SU-DHL-6 (cell line): ENCODE measurements around the gene OR5AU1.

Experiments
- H2AFZ ChIP-seq: fragments of 200-600 bp; sonication (generic); 2 replicates; pipeline ENCODE4 v1.6.1; 2014; ENCODE audit warnings: low read depth, mild to moderate bottlenecking, moderate library complexity, mixed read lengths, antibody characterized with exemption, low read length; ENCODE audit not compliant: severe bottlenecking
- H3F3A ChIP-seq: fragments of 200-600 bp; shearing (Covaris generic); 2 replicates; pipeline ENCODE4 v1.6.0; 2016; ENCODE audit warnings: antibody characterized with exemption, mild to moderate bottlenecking; ENCODE audit not compliant: insufficient read depth
- H3K27ac ChIP-seq: fragments of 200-600 bp; sonication (generic); 2 replicates; pipeline ENCODE4 v1.5.1; 2016; ENCODE audit warnings: low read depth, mild to moderate bottlenecking, low read length, moderate library complexity, mixed read lengths
- H3K27me3 ChIP-seq: fragments of 200-600 bp; sonication (generic), shearing (Covaris generic); 2 replicates; pipeline ENCODE4 v1.6.0; 2014; ENCODE audit warnings: mild to moderate bottlenecking, low read length
- H3K36me3 ChIP-seq: fragments of 200-600 bp; sonication (generic); 2 replicates; pipeline ENCODE4 v1.6.1; 2014; ENCODE audit warnings: mild to moderate bottlenecking, low read length, mixed read lengths
- H3K4me2 ChIP-seq: fragments of 300-600, 200-600 bp; shearing (Covaris generic), sonication (generic); 2 replicates; pipeline ENCODE4 v1.6.0; 2014; ENCODE audit warnings: low read length, low read depth, mild to moderate bottlenecking; ENCODE audit not compliant: poor library complexity, severe bottlenecking
- H3K4me3 ChIP-seq: fragments of 200-600 bp; sonication (generic); 2 replicates; pipeline ENCODE4 v1.5.1; 2014; ENCODE audit warnings: antibody characterized with exemption, low read length, mild to moderate bottlenecking, mixed read lengths; ENCODE audit not compliant: insufficient read depth, poor library complexity, severe bottlenecking
- H3K79me2 ChIP-seq: fragments of 200-600 bp; sonication (generic); 2 replicates; pipeline ENCODE4 v1.6.1; 2014; ENCODE audit warnings: mild to moderate bottlenecking, low read length, moderate library complexity; ENCODE audit not compliant: insufficient read depth
- H3K9ac ChIP-seq: fragments of 200-600 bp; sonication (generic); 2 replicates; pipeline ENCODE4 v1.7.0; 2014; ENCODE audit warnings: mild to moderate bottlenecking, low read length
- H3K9me2 ChIP-seq: fragments of 200-600 bp; sonication (generic); replicated peaks from 2 replicates; pipeline ENCODE4 v1.6.1; 2014; ENCODE audit warnings: low read length; ENCODE audit not compliant: insufficient read depth
- H3K9me3 ChIP-seq: fragments of 200-600 bp; sonication (generic); 2 replicates; pipeline ENCODE4 v1.6.1; 2014; ENCODE audit warnings: low read length, mixed read lengths; ENCODE audit not compliant: insufficient read depth
- H4K20me1 ChIP-seq: fragments of 200-600 bp; sonication (generic); 2 replicates; pipeline ENCODE4 v1.6.1; 2014; ENCODE audit warnings: low read depth, mild to moderate bottlenecking, antibody characterized with exemption, low read length, moderate library complexity, mixed read lengths
- EZH2phosphoT487 ChIP-seq: fragments of 200-600 bp; sonication (generic), shearing (Covaris generic); conservative IDR thresholded peaks from 2 replicates; pipeline ENCODE4 v1.6.1; 2018; ENCODE audit warnings: mild to moderate bottlenecking, antibody characterized with exemption, low read length, moderate library complexity, mixed read lengths
- TF ChIP-seq, protein P1 (sequence below): fragments of 200-600 bp; sonication (generic); IDR thresholded peaks from one replicate; pipeline ENCODE4 v1.5.1; 2017; ENCODE audit warnings: antibody characterized with exemption, mild to moderate bottlenecking, low read length, moderate library complexity; ENCODE audit not compliant: insufficient read depth, poor library complexity, severe bottlenecking

The OR5AU1 gene

DNA sequence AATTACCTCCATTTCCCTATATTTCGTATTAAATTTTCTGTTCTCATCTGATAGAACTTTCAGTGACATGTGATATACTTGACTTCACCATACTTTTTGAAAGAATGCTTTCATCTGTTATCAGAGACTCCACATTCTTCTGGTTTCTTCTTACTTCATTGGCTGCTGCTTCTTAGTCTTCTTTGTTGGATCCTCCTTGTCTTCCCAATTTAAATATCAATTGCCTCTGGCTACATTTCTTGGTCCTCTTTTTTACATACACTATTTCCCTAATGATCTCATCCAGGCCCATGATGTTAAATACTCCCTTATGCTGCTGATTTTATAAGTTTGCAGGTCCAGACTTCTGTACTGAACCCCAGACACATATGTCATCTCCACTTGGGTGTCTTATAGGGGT lies 22.0 kb downstream of the OR5AU1 start:
- no peak for TF ChIP-seq EZH2phosphoT487
- TF ChIP-seq, protein P1, sequence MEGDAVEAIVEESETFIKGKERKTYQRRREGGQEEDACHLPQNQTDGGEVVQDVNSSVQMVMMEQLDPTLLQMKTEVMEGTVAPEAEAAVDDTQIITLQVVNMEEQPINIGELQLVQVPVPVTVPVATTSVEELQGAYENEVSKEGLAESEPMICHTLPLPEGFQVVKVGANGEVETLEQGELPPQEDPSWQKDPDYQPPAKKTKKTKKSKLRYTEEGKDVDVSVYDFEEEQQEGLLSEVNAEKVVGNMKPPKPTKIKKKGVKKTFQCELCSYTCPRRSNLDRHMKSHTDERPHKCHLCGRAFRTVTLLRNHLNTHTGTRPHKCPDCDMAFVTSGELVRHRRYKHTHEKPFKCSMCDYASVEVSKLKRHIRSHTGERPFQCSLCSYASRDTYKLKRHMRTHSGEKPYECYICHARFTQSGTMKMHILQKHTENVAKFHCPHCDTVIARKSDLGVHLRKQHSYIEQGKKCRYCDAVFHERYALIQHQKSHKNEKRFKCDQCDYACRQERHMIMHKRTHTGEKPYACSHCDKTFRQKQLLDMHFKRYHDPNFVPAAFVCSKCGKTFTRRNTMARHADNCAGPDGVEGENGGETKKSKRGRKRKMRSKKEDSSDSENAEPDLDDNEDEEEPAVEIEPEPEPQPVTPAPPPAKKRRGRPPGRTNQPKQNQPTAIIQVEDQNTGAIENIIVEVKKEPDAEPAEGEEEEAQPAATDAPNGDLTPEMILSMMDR = no peak
- H2AFZ ChIP-seq = no peak overlapping the region
- H3K4me3 ChIP-seq = no peak overlapping the region
- no peaks in the 10 kb centered on the region for H3K9me3 ChIP-seq
- no peaks in the 10 kb centered on the region for H3K9me2 ChIP-seq
- no peak overlapping the region for H3K9ac ChIP-seq
- H4K20me1 ChIP-seq = no peaks in the 10 kb centered on the region
- no peaks in the 10 kb centered on the region for H3K27me3 ChIP-seq
- no peaks in the 10 kb centered on the region for H3F3A ChIP-seq
- no peak overlapping the region for H3K4me2 ChIP-seq
- H3K27ac ChIP-seq = no peak overlapping the region
- H3K79me2 ChIP-seq = no peaks in the 10 kb centered on the region
- no peaks in the 10 kb centered on the region for H3K36me3 ChIP-seq

DNA sequence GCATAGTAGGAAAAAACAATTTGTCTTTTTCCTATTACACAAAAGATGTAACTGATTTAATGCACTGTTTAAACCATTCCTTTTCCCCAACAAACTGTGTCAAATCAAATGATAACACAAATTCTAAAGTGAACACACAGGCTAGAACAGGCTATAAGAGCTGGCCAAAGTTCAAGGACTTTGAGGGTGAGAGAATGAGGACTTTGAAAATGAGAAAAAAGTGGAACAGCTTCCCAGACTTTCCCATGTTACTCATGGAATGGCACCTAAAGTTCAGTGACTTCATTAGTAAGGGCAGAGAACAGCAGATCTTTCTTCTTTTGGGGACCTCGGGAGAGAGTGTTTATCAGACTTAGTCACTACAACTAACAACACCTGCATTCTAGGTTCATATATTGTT lies 32.4 kb downstream of the OR5AU1 start:
- H3K27me3 ChIP-seq = no peaks in the 10 kb centered on the region; the same call in 1 of the 2 replicates
- H3K27ac ChIP-seq = no peak overlapping the region
- H3K9ac ChIP-seq = no peak overlapping the region
- no peaks in the 10 kb centered on the region for H3F3A ChIP-seq
- H4K20me1 ChIP-seq = no peaks in the 10 kb centered on the region
- no peak for TF ChIP-seq EZH2phosphoT487
- TF ChIP-seq, protein P1 = no peak
- no peaks in the 10 kb centered on the region for H3K79me2 ChIP-seq
- H3K9me3 ChIP-seq = no peaks in the 10 kb centered on the region
- no peak overlapping the region for H3K4me2 ChIP-seq
- H2AFZ ChIP-seq = no peak overlapping the region
- H3K9me2 ChIP-seq = no peaks in the 10 kb centered on the region
- no peaks in the 10 kb centered on the region for H3K36me3 ChIP-seq
- no peak overlapping the region for H3K4me3 ChIP-seq

DNA sequence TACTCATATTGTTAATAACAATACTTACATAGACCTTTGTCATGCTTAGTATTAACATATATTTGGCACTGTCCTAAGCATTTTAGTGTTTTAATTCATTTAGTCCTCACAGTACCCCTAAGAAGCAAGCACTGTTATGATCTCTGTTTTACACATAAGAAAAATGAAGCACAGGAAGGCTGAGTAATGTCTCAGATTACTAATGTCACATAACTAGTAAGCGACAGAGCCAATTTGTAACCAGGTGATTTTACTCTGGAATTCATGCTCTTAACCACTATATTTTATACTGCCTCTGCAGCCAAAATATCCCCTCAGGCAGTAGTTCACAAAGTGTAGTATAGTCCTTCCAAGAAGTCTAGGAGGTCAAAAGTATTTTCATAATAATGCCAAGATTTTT lies 34.7 kb downstream of the OR5AU1 start:
- Histone ChIP-seq H3K36me3 (no peaks in the 10 kb centered on the region), H3K27ac (no peak overlapping the region), H3F3A (no peaks in the 10 kb centered on the region), H3K4me2 (no peak overlapping the region), H2AFZ (no peak overlapping the region), H3K9ac (no peak overlapping the region), H3K9me3 (no peaks in the 10 kb centered on the region), H3K27me3 (no peaks in the 10 kb centered on the region; the same call in 1 of the 2 replicates), H3K9me2 (no peaks in the 10 kb centered on the region), H4K20me1 (no peaks in the 10 kb centered on the region), H3K79me2 (no peaks in the 10 kb centered on the region), H3K4me3 (no peak overlapping the region)
- TF ChIP-seq, protein P1 = no peak
- no peak for TF ChIP-seq EZH2phosphoT487

DNA sequence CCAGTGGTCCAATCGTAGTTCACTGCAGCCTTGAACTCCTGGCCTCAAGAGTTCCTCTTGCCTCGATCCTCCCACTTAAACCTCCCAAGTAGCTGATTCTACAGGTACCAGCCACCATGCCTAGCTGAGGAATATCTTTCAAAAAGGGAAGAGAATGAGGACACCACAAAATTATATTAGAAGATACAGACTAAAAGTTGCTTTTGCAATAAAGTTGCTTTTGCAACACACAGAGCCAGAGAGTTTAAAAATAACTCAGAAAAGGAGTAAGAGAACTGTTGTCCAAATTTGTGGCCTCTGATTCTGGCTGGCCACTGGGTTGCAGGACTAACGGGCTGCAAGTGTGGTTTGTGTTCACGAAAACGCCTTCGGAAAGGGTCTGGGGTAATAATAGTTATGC lies 35.2 kb downstream of the OR5AU1 start:
- Histone ChIP-seq H4K20me1 (no peaks in the 10 kb centered on the region), H3K4me3 (no peak overlapping the region), H3K36me3 (no peaks in the 10 kb centered on the region), H3K9me2 (no peaks in the 10 kb centered on the region), H3K27ac (no peak overlapping the region), H3K27me3 (no peaks in the 10 kb centered on the region; the same call in 1 of the 2 replicates), H3K9ac (no peak overlapping the region), H3K79me2 (no peaks in the 10 kb centered on the region), H3K9me3 (no peaks in the 10 kb centered on the region), H3K4me2 (no peak overlapping the region), H3F3A (no peaks in the 10 kb centered on the region), H2AFZ (no peak overlapping the region)
- TF ChIP-seq, protein P1 = no peak
- TF ChIP-seq EZH2phosphoT487 = no peak
